Midbrain (tissue), 1 donor: Measurements from ENCODE around the gene CDS1.
"Not testable (repeated sequence)": the region's sequence is repeated elsewhere in the genome, so short reads cannot be mapped to it uniquely, and the experiment has no call there.

ENCODE experiments used
- DNase-seq: peaks from one replicate; lab custom pipeline; 2025; lab: John Stamatoyannopoulos, UW

Gene CDS1

GRCh38 chr4:84673475-84674240, 90.7 kb downstream of the CDS1 start:
- DNase-seq, result no peak

DNA sequence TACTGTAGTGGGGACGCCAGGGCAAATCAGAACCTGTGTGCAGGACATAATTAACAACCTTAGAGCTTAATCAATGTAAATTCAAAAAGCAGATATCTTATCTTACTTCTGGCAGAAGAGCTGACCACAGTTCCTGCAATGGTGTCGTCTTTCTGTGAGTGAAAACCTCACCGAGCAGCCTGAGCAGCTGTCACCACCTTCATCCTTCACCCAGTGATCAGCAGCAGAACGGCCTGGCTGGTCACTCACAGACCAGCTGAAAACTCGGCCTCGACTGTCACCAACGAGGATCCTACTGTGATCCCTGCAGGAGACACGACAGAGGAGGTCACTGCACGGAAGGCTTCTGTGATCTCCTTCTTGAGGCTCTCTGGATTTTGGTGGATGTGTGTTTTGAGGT, 94.2 kb downstream of the CDS1 start:
- DNase-seq, result no peak

GRCh38 chr4:84677995-84678394, 95.1 kb downstream of the CDS1 start:
- no peak for DNase-seq

- no peak for DNase-seq
These were observed 96.2 kb downstream of the CDS1 start for GRCh38 chr4:84678976-84679744.

DNA sequence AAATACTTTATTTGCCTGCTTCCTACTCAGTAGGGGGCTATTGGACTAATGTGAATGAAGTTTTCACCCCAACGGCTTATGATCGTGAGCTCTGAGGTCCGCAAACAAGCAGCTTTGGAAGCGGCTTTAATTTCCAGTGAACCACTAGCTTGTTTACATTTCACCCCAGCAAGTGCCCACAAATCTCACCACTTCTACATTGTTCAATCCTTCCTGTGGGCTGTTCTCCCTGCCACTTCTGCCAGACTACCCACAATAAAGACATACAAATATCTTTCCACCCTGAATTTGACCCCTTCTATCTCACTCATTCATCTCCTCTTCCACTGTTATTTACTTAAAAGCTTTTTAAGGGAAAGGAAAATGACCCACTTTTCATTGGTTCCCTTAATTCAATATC, 98.0 kb downstream of the CDS1 start:
- no peak for DNase-seq

- DNase-seq, result peak; percentile 52
These were observed 98.8 kb downstream of the CDS1 start for GRCh38 chr4:84681486-84682274.

DNA sequence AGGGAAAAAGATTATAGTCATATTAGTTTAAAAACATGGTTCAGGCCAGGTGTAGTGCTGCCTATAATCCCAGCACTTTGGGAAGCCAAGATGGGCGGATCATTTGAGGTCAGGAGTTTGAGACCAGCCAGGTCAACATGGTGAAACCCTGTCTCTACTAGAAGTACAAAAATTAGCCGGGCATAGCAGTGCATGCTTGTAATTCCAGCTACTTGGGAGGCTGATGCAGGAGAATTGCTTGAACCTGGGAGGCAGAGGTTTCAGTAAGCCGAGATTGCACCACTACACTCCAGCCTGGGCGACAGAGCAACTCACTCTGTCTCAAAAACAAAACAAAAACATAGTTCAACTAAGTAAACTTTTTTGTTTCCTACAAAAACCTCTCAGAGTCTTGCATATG, 99.7 kb downstream of the CDS1 start:
- not testable (repeated sequence) for DNase-seq

DNA sequence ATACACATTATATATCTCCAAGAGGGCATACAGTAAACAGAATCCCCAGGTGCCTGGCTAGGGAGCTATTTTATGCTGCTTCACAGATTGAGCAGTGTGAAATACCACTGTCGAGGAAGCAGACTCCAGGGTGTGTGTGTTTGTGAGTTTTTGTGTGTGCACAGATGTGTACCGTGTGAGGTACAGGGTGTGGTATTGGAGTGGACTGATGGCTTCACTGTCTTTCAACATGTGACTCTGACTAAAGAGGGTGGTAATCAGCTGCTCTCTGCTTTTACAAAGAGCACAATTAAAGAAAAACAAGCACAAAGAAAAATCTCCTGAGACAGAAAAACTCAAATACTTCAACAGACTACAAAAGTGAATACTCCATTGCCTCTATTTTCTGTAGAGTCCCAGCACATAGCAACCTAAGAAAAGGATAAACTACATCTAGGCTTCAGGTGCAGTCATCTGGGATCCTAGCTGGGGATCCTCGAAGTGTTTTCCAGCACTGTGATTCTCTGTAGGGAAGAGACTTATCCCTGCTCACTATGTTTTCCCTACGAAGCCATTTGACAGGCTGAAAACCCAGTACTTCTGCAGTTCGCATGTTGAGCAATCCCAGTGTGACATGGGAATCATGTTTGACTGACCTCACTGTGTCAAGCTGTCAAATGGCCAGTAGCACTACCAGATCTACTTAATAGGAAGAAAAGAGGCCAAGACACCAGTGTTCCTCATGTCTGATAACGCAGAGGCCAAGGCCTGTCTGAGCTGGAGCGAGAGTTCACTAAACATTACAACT, 100.3 kb downstream of the CDS1 start:
- no peak for DNase-seq

GRCh38 chr4:84684361-84684760, 101.4 kb downstream of the CDS1 start:
- DNase-seq, result no peak

GRCh38 chr4:84685105-84685504, 102.2 kb downstream of the CDS1 start:
- DNase-seq, result no peak

DNA sequence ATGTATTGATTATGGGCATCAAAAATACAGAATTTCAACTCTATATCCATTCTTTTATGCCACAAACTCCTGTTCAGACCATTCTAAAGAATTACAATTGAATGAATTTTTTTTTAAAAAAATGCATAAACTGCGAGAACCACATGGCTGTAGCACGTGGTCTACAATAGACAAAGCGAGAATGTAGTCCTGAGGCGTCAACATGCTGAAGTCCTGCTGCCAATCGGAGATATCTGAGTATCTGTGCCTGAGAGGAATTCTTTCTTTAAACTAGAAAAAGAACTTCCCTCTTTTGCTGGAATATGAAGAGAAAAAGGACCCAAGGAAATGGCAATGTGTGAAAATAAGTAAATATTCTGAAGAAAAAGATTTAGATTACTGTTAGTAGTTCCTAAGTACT, 105.7 kb downstream of the CDS1 start:
- no peak for DNase-seq

DNA sequence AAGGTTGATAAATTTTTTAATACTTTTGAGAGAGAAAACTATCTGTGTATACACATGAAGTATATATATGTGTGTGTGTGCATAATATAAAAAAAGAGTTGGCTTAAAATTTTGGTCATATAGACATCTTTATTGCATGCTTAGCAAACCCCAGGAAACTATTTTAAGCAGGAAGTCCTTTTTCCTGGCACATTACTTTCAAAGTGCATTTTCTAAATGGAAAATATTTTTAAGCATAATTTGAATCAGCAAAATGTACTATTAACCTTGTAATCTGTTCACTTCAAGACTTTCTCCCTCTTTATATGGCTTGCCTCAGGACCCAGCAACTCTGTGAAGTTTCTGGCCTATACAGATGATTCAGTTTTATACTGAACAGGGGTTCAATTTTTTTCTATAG, 106.3 kb downstream of the CDS1 start:
- no peak for DNase-seq

DNA sequence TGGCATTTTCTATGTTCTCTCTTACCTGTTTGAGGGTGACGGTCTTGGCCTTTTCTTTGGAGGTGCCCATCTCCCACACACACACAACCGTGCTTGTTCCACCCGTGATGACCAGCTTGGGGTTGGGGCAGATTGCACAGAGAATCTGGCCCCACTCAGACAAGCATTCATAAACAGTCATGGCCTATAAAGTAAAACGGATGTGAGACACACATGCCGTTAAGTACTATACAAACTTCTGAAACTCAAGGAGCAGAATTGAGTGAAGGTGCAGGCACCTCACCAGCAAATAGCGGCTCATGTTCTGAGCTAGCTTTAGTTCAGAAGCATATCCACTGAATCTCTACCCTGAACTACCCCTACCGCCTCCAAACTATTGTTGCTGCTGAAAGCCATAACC, 107.6 kb downstream of the CDS1 start:
- DNase-seq, result no peak

GRCh38 chr4:84691170-84691691, 108.3 kb downstream of the CDS1 start:
- DNase-seq, result peak; percentile 64

- DNase-seq, result no peak
These were observed 108.9 kb downstream of the CDS1 start for GRCh38 chr4:84691800-84692199.

- DNase-seq, result no peak
These were observed 114.2 kb downstream of the CDS1 start for GRCh38 chr4:84697159-84697558.

- no peak for DNase-seq
These were observed 114.8 kb downstream of the CDS1 start for GRCh38 chr4:84697615-84698201.

GRCh38 chr4:84699001-84699671, 116.2 kb downstream of the CDS1 start:
- DNase-seq, result no peak
